Colonic mucosa (tissue), 4 donors: ENCODE measurements around the gene CRMP1. TPM values are rescaled to one million over a fixed set of nuclear protein-coding genes. Genes with fewer than 3 reads are reported as not detected.

Source experiments
- DNase-seq: peaks from one replicate; pipeline ENCODE4 v3.0.0-alpha.2; 2020
- H3K27ac ChIP-seq: fragments of 200-600 bp; one replicate; pipeline ENCODE4 v1.8.0; 2021
- H3K27me3 ChIP-seq: fragments of 200-600 bp; one replicate; pipeline ENCODE4 v1.8.0; 2021
- H3K36me3 ChIP-seq: fragments of 200-600 bp; one replicate; pipeline ENCODE4 v1.8.0; 2021
- H3K4me1 ChIP-seq: fragments of 200-600 bp; one replicate; pipeline ENCODE4 v1.8.0; 2021; ENCODE audit warnings: mild to moderate bottlenecking
- H3K4me3 ChIP-seq: fragments of 200-600 bp; one replicate; pipeline ENCODE4 v1.8.0; 2021
- H3K9ac ChIP-seq, 2 donors: one replicate each; pipeline ENCODE4 v1.7.0; 2013; ENCODE audit warnings: control low read depth in 2 of 2, low read depth in 2 of 2, low read length in 2 of 2
- H3K9me3 ChIP-seq: fragments of 200-600 bp; one replicate; pipeline ENCODE4 v1.8.0; 2021
- CTCF ChIP-seq: fragments of 200-600 bp; IDR thresholded peaks from one replicate; pipeline ENCODE4 v1.8.0; 2022; ENCODE audit warnings: antibody characterized with exemption, mild to moderate bottlenecking
- intact Hi-C: fragments of 100-400 bp; cut with DNase I; formaldehyde crosslinking; loops from one replicate; pipeline ENCODE4 v1.14.1; 2022
- total RNA-seq, 2 donors: library from RNA; stranded (reverse); fragmentation: NEBNext Ultra II Directional in 1 of 2; extraction: Animal tissue kit (Norgen Biotek cat#: 25700) in 1 of 2; gene quantifications; one replicate each; pipeline ENCODE4 v1.2.1, GENCODE V29; 2021
- donor health status: healthy.
- donor health status: DM: no; HTN: no; CAD: no.
- donor health status: DM: no; HTN: no; CAD: no.

CRMP1 gene
- total RNA-seq, 2 donors from 2014 or later, result 0.49 to 1.2 TPM

- Histone ChIP-seq H3K27ac (no peak overlapping the region), H3K27me3 (no peaks in the 10 kb centered on the region), H3K4me3 (no peak overlapping the region), H3K4me1 (no peaks in the 10 kb centered on the region), H3K36me3 (no peaks in the 10 kb centered on the region), H3K9ac (no peak overlapping the region), H3K9me3 (no peaks in the 10 kb centered on the region)
- no peak for DNase-seq
- no peak for TF ChIP-seq CTCF
- intact Hi-C loops, result no loop called here
Measured at GRCh38 chr4:5874811-5875449, 18.0 kb downstream of the CRMP1 start.

GRCh38 chr4:5870701-5871100 is 22.2 kb downstream of the CRMP1 start:
- Histone ChIP-seq H3K36me3 (no peaks in the 10 kb centered on the region), H3K4me1 (no peaks in the 10 kb centered on the region), H3K9me3 (no peaks in the 10 kb centered on the region), H3K9ac (no peak overlapping the region), H3K27me3 (no peaks in the 10 kb centered on the region), H3K27ac (no peak overlapping the region), H3K4me3 (no peak overlapping the region)
- intact Hi-C loops, result no loop called here
- DNase-seq, result no peak
- TF ChIP-seq CTCF, result no peak

- no peak for DNase-seq
- no peak overlapping the region for H3K4me3 ChIP-seq
- no peak overlapping the region for H3K9ac ChIP-seq
- H3K9me3 ChIP-seq, result no peaks in the 10 kb centered on the region
- H3K27ac ChIP-seq, result no peak overlapping the region
- H3K4me1 ChIP-seq, result no peaks in the 10 kb centered on the region
- no peaks in the 10 kb centered on the region for H3K36me3 ChIP-seq
- no peak for TF ChIP-seq CTCF
- no peaks in the 10 kb centered on the region for H3K27me3 ChIP-seq
- intact Hi-C loops, result no loop called here
Measured at GRCh38 chr4:5869966-5870619, 22.8 kb downstream of the CRMP1 start.

GRCh38 chr4:5867866-5868265 is 25.0 kb downstream of the CRMP1 start:
- intact Hi-C loops, result no loop called here
- Histone ChIP-seq H3K4me1 (no peaks in the 10 kb centered on the region), H3K27me3 (no peaks in the 10 kb centered on the region), H3K27ac (no peak overlapping the region), H3K36me3 (no peaks in the 10 kb centered on the region), H3K9ac (no peak overlapping the region), H3K9me3 (no peaks in the 10 kb centered on the region), H3K4me3 (no peak overlapping the region)
- DNase-seq, result no peak
- no peak for TF ChIP-seq CTCF

GRCh38 chr4:5866841-5867813 is 25.8 kb downstream of the CRMP1 start:
- no peak for DNase-seq
- no peaks in the 10 kb centered on the region for H3K4me1 ChIP-seq
- intact Hi-C loops, result no loop called here
- no peak overlapping the region for H3K27ac ChIP-seq
- H3K9ac ChIP-seq, result no peak overlapping the region
- no peaks in the 10 kb centered on the region for H3K27me3 ChIP-seq
- no peaks in the 10 kb centered on the region for H3K36me3 ChIP-seq
- H3K9me3 ChIP-seq, result no peaks in the 10 kb centered on the region
- no peak overlapping the region for H3K4me3 ChIP-seq
- TF ChIP-seq CTCF, result no peak
